Endothelial cell of umbilical vein (primary cell): ENCODE data around the gene SAMD7. TPM values are rescaled to one million over a fixed set of nuclear protein-coding genes. Genes with fewer than 3 reads are reported as not detected.

Experiments
- BruUV-seq: library from RNA; stranded (reverse); fragments of 400-500 nt; replicated peaks from 2 replicates; lab custom pipeline; 2021; lab: Mats Ljungman, UMichigan
- CTCF ChIA-PET: fragments of 300-600, 350-600 bp; sonication (Branson Sonifier 250); formaldehyde crosslinking; loops from one replicate; lab custom pipeline; 2021; ENCODE audit warnings: antibody characterized with exemption, inconsistent platforms; lab: Charles Lee
- POLR2A ChIA-PET: fragments of 300-600, 350-600 bp; sonication (Branson Sonifier 250); formaldehyde crosslinking; loops from one replicate; lab custom pipeline; 2021; ENCODE audit warnings: antibody characterized with exemption, inconsistent platforms; lab: Charles Lee
- DNase-seq: peaks from one replicate; pipeline ENCODE4 v3.0.0-alpha.2; 2011; ENCODE audit warnings: low read depth, low spot score
- FAIRE-seq: peaks from 2 replicates; lab custom pipeline; 2011; peaks lifted over from hg19 to GRCh38; lab: Jason Lieb, UNC
- H2AFZ ChIP-seq: 2 replicates; pipeline ENCODE4 v1.6.0; 2012; ENCODE audit warnings: low read depth, low read length, control low read depth, inconsistent platforms
- H3K27ac ChIP-seq: 2 replicates; pipeline ENCODE4 v1.5.1; 2011; ENCODE audit warnings: low read depth, mild to moderate bottlenecking, control low read depth, low read length, moderate library complexity; ENCODE audit not compliant: insufficient read depth
- H3K27me3 ChIP-seq, 2 experiments: 2 replicates each; pipeline versions ENCODE4 v1.6.0 to v1.6.1; 2011; ENCODE audit warnings: low read length in 2 of 2, mixed read lengths in 1 of 2; ENCODE audit not compliant: control insufficient read depth in 2 of 2, insufficient read depth in 2 of 2
- H3K36me3 ChIP-seq, 2 experiments: 2 replicates in 1 of 2; 3 replicates in 1 of 2; pipeline ENCODE4 v1.5.1; 2011; ENCODE audit warnings: low read length in 2 of 2, mild to moderate bottlenecking in 1 of 2, moderate library complexity in 1 of 2; ENCODE audit not compliant: control insufficient read depth in 2 of 2, insufficient read depth in 2 of 2; ENCODE audit errors: extremely low read depth in 1 of 2
- H3K4me1 ChIP-seq: 3 replicates; pipeline ENCODE4 v1.5.1; 2011; ENCODE audit warnings: mild to moderate bottlenecking, low read length; ENCODE audit not compliant: control insufficient read depth, insufficient read depth; ENCODE audit errors: extremely low read depth
- H3K4me2 ChIP-seq: 2 replicates; pipeline ENCODE4 v1.6.1; 2011; ENCODE audit warnings: low read length, control low read depth, mixed read lengths; ENCODE audit not compliant: insufficient read depth
- H3K4me3 ChIP-seq, 3 experiments: fragments of 200-600 bp in 1 of 3; sonication (generic), shearing (Covaris generic) in 1 of 3; replicated peaks in 1 of 3; 2 replicates each; pipeline ENCODE4 v1.5.1; 2011 to 2016; ENCODE audit warnings: control low read depth in 3 of 3, low read length in 3 of 3, mild to moderate bottlenecking in 2 of 3, inconsistent platforms in 1 of 3, low read depth in 1 of 3, moderate library complexity in 1 of 3; ENCODE audit not compliant: insufficient read depth in 1 of 3
- H3K79me2 ChIP-seq: 2 replicates; pipeline ENCODE4 v1.6.0; 2012; ENCODE audit warnings: low read length, inconsistent platforms; ENCODE audit not compliant: control insufficient read depth, insufficient read depth
- H3K9ac ChIP-seq: replicated peaks from 2 replicates; pipeline ENCODE3; 2011; ENCODE audit warnings: low read length, control low read depth; ENCODE audit not compliant: insufficient read depth; ENCODE audit errors: extremely low read depth
- H3K9me1 ChIP-seq: replicated peaks from 3 replicates; pipeline ENCODE4 v1.6.0; 2011; ENCODE audit warnings: mild to moderate bottlenecking, low read length; ENCODE audit not compliant: control insufficient read depth, insufficient read depth; ENCODE audit errors: extremely low read depth
- H3K9me3 ChIP-seq: replicated peaks from 2 replicates; pipeline ENCODE4 v1.5.1; 2012; ENCODE audit warnings: low read length, inconsistent platforms; ENCODE audit not compliant: control insufficient read depth, insufficient read depth
- H4K20me1 ChIP-seq: replicated peaks from 2 replicates; pipeline ENCODE3; 2011; ENCODE audit warnings: mild to moderate bottlenecking, low read length; ENCODE audit not compliant: control insufficient read depth, insufficient read depth; ENCODE audit errors: extremely low read depth
- EZH2 ChIP-seq: IDR thresholded peaks from 2 replicates; pipeline ENCODE4 v1.6.1; 2012; ENCODE audit warnings: borderline replicate concordance, low read depth, mild to moderate bottlenecking, moderate library complexity, low read length, inconsistent platforms; ENCODE audit not compliant: severe bottlenecking
- FOS ChIP-seq: IDR thresholded peaks from 2 replicates; pipeline ENCODE4 v1.6.1; 2011; ENCODE audit warnings: mild to moderate bottlenecking, low read length, moderate library complexity, borderline replicate concordance; ENCODE audit not compliant: insufficient read depth
- GATA2 ChIP-seq: IDR thresholded peaks from 2 replicates; pipeline ENCODE4 v1.7.0; 2011; ENCODE audit warnings: low read depth, mild to moderate bottlenecking, moderate library complexity, mixed read lengths, low read length; ENCODE audit not compliant: insufficient read length, insufficient read depth
- JUN ChIP-seq: IDR thresholded peaks from 2 replicates; pipeline ENCODE4 v1.6.1; 2011; ENCODE audit warnings: borderline replicate concordance, low read depth; ENCODE audit not compliant: insufficient read length, insufficient read depth
- MYC ChIP-seq: IDR thresholded peaks from one replicate; pipeline ENCODE4 v1.6.1; 2011; ENCODE audit warnings: mild to moderate bottlenecking, low read depth, low read length
- POLR2A ChIP-seq: IDR thresholded peaks from 2 replicates; pipeline ENCODE4 v1.6.1; 2012; ENCODE audit warnings: low read depth, mild to moderate bottlenecking, control low read depth, low read length
- POLR2AphosphoS5 ChIP-seq: IDR thresholded peaks from 2 replicates; pipeline ENCODE4 v1.6.1; 2012; ENCODE audit warnings: low read depth, mild to moderate bottlenecking, control low read depth, low read length, moderate library complexity; ENCODE audit not compliant: insufficient read depth
- dilution Hi-C: fragments of 300-500 bp; cut with MboI; formaldehyde crosslinking; loops from one replicate; pipeline ENCODE4 v1.15.0; 2019; ENCODE audit warnings: low sequenced_read_pairs; ENCODE audit not compliant: extremely low pct_ligation_motif_present
- intact Hi-C: fragments of 100-400 bp; cut with micrococcal nuclease; formaldehyde crosslinking; loops from one replicate; pipeline ENCODE4 v1.10.0; 2022
- polyA plus RNA-seq, 4 experiments: library from polyadenylated mRNA; depleted of rRNA in 3 of 4; stranded (reverse) in 3 of 4; unstranded in 1 of 4; fragments of >200 nt; gene quantifications; 2 replicates each; pipeline versions ENCODE4 v1.2.1 to v1.2.3, GENCODE V29; 2011 to 2012; ENCODE audit warnings: missing spikeins in 1 of 4
- total RNA-seq: library from RNA; stranded (reverse); gene quantifications from 2 replicates; pipeline ENCODE4 v1.2.3, GENCODE V29; 2021
- TF ChIP-seq, protein P1 (sequence below): IDR thresholded peaks from 2 replicates; pipeline ENCODE4 v1.6.1; 2011; ENCODE audit not compliant: insufficient read depth, insufficient read length
- TF ChIP-seq, protein P2 (sequence below), 2 donors: IDR thresholded peaks; 1 replicate in 1 of 2; 2 replicates in 1 of 2; pipeline ENCODE4 v1.5.1; 2011; ENCODE audit warnings: low read length in 2 of 2, mild to moderate bottlenecking in 2 of 2, moderate library complexity in 2 of 2, control low read depth in 1 of 2, inconsistent platforms in 1 of 2, low read depth in 1 of 2; ENCODE audit not compliant: insufficient read depth in 1 of 2; ENCODE audit errors: extremely low read depth in 1 of 2

SAMD7 gene
- total and polyA plus RNA-seq, 2 donors (not counting 3 experiments of a cell fraction or from before 2014, with no cell fraction given) = not detected

DNA sequence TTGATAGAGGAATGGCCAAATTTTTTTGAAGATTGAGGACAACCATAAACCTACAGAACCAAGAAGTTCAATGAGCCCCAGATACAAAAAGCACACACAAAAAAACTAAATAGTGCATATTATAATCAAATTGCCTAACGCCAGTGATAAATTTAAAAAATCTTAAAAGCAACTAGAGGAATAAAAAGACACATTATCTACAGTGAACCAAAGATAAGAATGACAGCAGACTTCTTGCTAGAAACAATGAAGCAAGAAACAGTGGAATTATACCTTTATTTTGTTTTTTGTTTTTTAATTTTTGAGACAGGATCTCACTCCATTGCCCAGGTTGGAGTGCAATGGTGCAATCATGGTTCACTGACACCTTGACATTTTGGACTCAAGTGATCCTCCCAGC, 9.9 kb upstream of the SAMD7 start:
- POLR2A ChIA-PET = no interaction called here
- no peak overlapping the region for H3K27ac ChIP-seq
- peaks cover 2 to 13% of the 10 kb centered on the region in 2 experiments for H3K27me3 ChIP-seq
- no peaks in the 10 kb centered on the region for H4K20me1 ChIP-seq
- no peak overlapping the region for H3K4me3 ChIP-seq
- FAIRE-seq (no peak), DNase-seq (no peak)
- TF ChIP-seq EZH2 (no peak), FOS (no peak), GATA2 (no peak), POLR2A (no peak), POLR2AphosphoS5 (no peak), MYC (no peak), JUN (no peak)
- TF ChIP-seq, protein P1, sequence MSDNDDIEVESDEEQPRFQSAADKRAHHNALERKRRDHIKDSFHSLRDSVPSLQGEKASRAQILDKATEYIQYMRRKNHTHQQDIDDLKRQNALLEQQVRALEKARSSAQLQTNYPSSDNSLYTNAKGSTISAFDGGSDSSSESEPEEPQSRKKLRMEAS = no peak
- TF ChIP-seq, protein P2, sequence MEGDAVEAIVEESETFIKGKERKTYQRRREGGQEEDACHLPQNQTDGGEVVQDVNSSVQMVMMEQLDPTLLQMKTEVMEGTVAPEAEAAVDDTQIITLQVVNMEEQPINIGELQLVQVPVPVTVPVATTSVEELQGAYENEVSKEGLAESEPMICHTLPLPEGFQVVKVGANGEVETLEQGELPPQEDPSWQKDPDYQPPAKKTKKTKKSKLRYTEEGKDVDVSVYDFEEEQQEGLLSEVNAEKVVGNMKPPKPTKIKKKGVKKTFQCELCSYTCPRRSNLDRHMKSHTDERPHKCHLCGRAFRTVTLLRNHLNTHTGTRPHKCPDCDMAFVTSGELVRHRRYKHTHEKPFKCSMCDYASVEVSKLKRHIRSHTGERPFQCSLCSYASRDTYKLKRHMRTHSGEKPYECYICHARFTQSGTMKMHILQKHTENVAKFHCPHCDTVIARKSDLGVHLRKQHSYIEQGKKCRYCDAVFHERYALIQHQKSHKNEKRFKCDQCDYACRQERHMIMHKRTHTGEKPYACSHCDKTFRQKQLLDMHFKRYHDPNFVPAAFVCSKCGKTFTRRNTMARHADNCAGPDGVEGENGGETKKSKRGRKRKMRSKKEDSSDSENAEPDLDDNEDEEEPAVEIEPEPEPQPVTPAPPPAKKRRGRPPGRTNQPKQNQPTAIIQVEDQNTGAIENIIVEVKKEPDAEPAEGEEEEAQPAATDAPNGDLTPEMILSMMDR (IDR thresholded peaks at IDR 0.05; ENCODE audit: extremely low read depth in 1 of 2, insufficient read depth in 1 of 2, low read depth in 1 of 2, low read length in 2 of 2) = no peak
- intact Hi-C loops = no loop called here
- H3K4me2 ChIP-seq = no peak overlapping the region
- H2AFZ ChIP-seq = no peak overlapping the region
- no peaks in the 10 kb centered on the region for H3K79me2 ChIP-seq
- dilution Hi-C loops = no loop called here
- H3K4me1 ChIP-seq = no peaks in the 10 kb centered on the region
- BruUV-seq = no TSS peak
- H3K9ac ChIP-seq = no peak overlapping the region
- H3K36me3 ChIP-seq = no peaks in the 10 kb centered on the region
- CTCF ChIA-PET = interaction anchor here (2.5 kb wide), 1 partner anchor 10 kb away, joined by 9 read pairs; no protein-coding TSS in a partner anchor
- no peaks in the 10 kb centered on the region for H3K9me1 ChIP-seq
- no peaks in the 10 kb centered on the region for H3K9me3 ChIP-seq
